Measurements from ENCODE around the gene PLCB3. TPM values are rescaled to one million over a fixed set of nuclear protein-coding genes. Genes with fewer than 3 reads are reported as not detected.

The PLCB3 gene
- total and polyA plus RNA-seq, 2 of the 13 experiments (the other 11 are each of a cell fraction or from before 2014, with no cell fraction given) = 7.5 to 13.8 TPM

GRCh38 chr11:64237484-64237951 is 13.8 kb upstream of the PLCB3 start (continued):
- TF ChIP-seq ZBTB40 (IDR thresholded peaks at IDR 0.05) (no peak), ZBTB40 (CRISPR knock-in tag; IDR thresholded peaks at IDR 0.05) (no peak), TARDBP (CRISPR knock-in tag; IDR thresholded peaks at IDR 0.05) (peak; percentile 71; the same call in 1 of the 2 replicates), ZNF484 (CRISPR knock-in tag; IDR thresholded peaks at IDR 0.05; ENCODE audit: borderline replicate concordance, low read depth) (no peak), ZNF713 (CRISPR knock-in tag; IDR thresholded peaks at IDR 0.05) (no peak), GABPA (IDR thresholded peaks at IDR 0.05; ENCODE audit: low read depth, low read length) (no peak), GABPA (CRISPR knock-in tag; IDR thresholded peaks at IDR 0.05; ENCODE audit: low read depth) (peak; percentile 63), SMAD9 (CRISPR knock-in tag; IDR thresholded peaks at IDR 0.05) (0 out of 2 replicates have a peak, but pooled peaks have one; percentile 49), ZNF451 (CRISPR knock-in tag; IDR thresholded peaks at IDR 0.05) (0 out of 2 replicates have a peak, but pooled peaks have one; percentile 80), ZNF629 (CRISPR knock-in tag; conservative IDR thresholded peaks at IDR 0.05) (no peak), REL (CRISPR knock-in tag; conservative IDR thresholded peaks at IDR 0.05) (peak; percentile 86), HNRNPUL1 (IDR thresholded peaks at IDR 0.05; ENCODE audit: low read depth, low read length) (no peak), E2F5 (CRISPR knock-in tag; conservative IDR thresholded peaks at IDR 0.05) (no peak), HNF1B (CRISPR knock-in tag; IDR thresholded peaks at IDR 0.05) (peak; percentile 87), PHF5A (CRISPR knock-in tag; IDR thresholded peaks at IDR 0.05; ENCODE audit: low read depth, unreplicated experiment) (no peak), KDM3A (CRISPR knock-in tag; IDR thresholded peaks at IDR 0.05; ENCODE audit: low read depth) (peak; percentile 40; the same call in 1 of the 2 replicates), SPEN (CRISPR knock-in tag; IDR thresholded peaks at IDR 0.05; ENCODE audit: low read depth) (no peak), LCORL (IDR thresholded peaks at IDR 0.05) (no peak), LCORL (CRISPR knock-in tag; IDR thresholded peaks at IDR 0.05) (peak; percentile 96), NCOA2 (CRISPR knock-in tag; IDR thresholded peaks at IDR 0.05) (peak; percentile 50; the same call in 1 of the 2 replicates), ATRX (CRISPR knock-in tag; IDR thresholded peaks at IDR 0.05; ENCODE audit: borderline replicate concordance) (no peak)
